MM.1S (cell line): Measurements from ENCODE around the gene TERB1.

Source experiments
- DNase-seq: peaks from one replicate; pipeline ENCODE4 v3.0.0-alpha.2; 2015
- H2AFZ ChIP-seq: fragments of 300-600 bp; sonication (generic); 2 replicates; pipeline ENCODE4 v1.6.0; 2016; ENCODE audit warnings: antibody characterized with exemption, low read length
- H3F3A ChIP-seq: fragments of 300-600 bp; sonication (generic); 2 replicates; pipeline ENCODE4 v1.6.1; 2016; ENCODE audit warnings: mild to moderate bottlenecking, antibody characterized with exemption, low read length, moderate library complexity, mixed read lengths; ENCODE audit not compliant: insufficient read depth
- H3K27ac ChIP-seq: fragments of 300-600 bp; sonication (generic); 2 replicates; pipeline ENCODE4 v1.5.1; 2016; ENCODE audit warnings: mild to moderate bottlenecking, low read length
- H3K27me3 ChIP-seq: fragments of 300-600 bp; sonication (generic); replicated peaks from 2 replicates; pipeline ENCODE4 v1.6.0; 2016; ENCODE audit warnings: low read length; ENCODE audit not compliant: insufficient read depth
- H3K36me3 ChIP-seq: fragments of 300-600 bp; sonication (generic); replicated peaks from 2 replicates; pipeline ENCODE4 v1.6.1; 2016; ENCODE audit warnings: mild to moderate bottlenecking, low read length, mixed read lengths; ENCODE audit not compliant: insufficient read depth
- H3K4me1 ChIP-seq: fragments of 300-600 bp; sonication (generic); 2 replicates; pipeline ENCODE4 v1.6.1; 2016; ENCODE audit warnings: low read length, mixed read lengths
- H3K4me2 ChIP-seq: fragments of 300-600 bp; sonication (generic); 2 replicates; pipeline ENCODE4 v1.6.0; 2016; ENCODE audit warnings: low read depth, low read length
- H3K4me3 ChIP-seq: fragments of 300-600 bp; sonication (generic); 2 replicates; pipeline ENCODE4 v1.5.1; 2016; ENCODE audit warnings: low read length, mixed read lengths
- H3K79me2 ChIP-seq: fragments of 300-600 bp; sonication (generic); 2 replicates; pipeline ENCODE4 v1.6.1; 2016; ENCODE audit warnings: mixed run types, low read length, mixed read lengths
- H3K9ac ChIP-seq: fragments of 300-600 bp; sonication (generic); 2 replicates; pipeline ENCODE4 v1.6.1; 2016; ENCODE audit warnings: low read length, mixed read lengths
- H3K9me2 ChIP-seq: fragments of 300-600 bp; sonication (generic); replicated peaks from 2 replicates; pipeline ENCODE4 v1.6.1; 2016; ENCODE audit warnings: mild to moderate bottlenecking, low read length, mixed read lengths; ENCODE audit not compliant: insufficient read depth
- H3K9me3 ChIP-seq: fragments of 300-600 bp; sonication (generic); replicated peaks from 2 replicates; pipeline ENCODE4 v1.6.1; 2016; ENCODE audit warnings: mild to moderate bottlenecking, low read length, mixed read lengths; ENCODE audit not compliant: insufficient read depth
- H4K20me1 ChIP-seq: fragments of 300-600 bp; sonication (generic); 2 replicates; pipeline ENCODE4 v1.6.1; 2016; ENCODE audit warnings: mild to moderate bottlenecking, low read length, moderate library complexity, mixed read lengths; ENCODE audit not compliant: insufficient read depth
- CTCF ChIP-seq: fragments of 300-600 bp; sonication (generic); IDR thresholded peaks from 2 replicates; pipeline ENCODE4 v1.5.1; 2016; ENCODE audit warnings: antibody characterized with exemption, low read length, mixed read lengths
- EZH2 ChIP-seq: fragments of 300-600 bp; sonication (generic); optimal IDR thresholded peaks from 2 replicates; pipeline ENCODE3; 2017; ENCODE audit warnings: low read depth, mild to moderate bottlenecking, antibody characterized with exemption, low read length, mixed read lengths
- EZH2phosphoT487 ChIP-seq: fragments of 300-600 bp; sonication (generic); IDR thresholded peaks from 2 replicates; pipeline ENCODE4 v1.6.1; 2018; ENCODE audit warnings: antibody characterized with exemption, low read length

Gene TERB1

GRCh38 chr16:66811043-66811442 lies 9.7 kb upstream of the TERB1 start:
- H3K27ac ChIP-seq = no peak overlapping the region
- TF ChIP-seq EZH2 (no peak), CTCF (no peak), EZH2phosphoT487 (no peak)
- no peak overlapping the region for H3K4me2 ChIP-seq
- no peaks in the 10 kb centered on the region; the same call in 1 of the 2 replicates for H3K36me3 ChIP-seq
- H3K9ac ChIP-seq = no peak overlapping the region
- no peaks in the 10 kb centered on the region for H3F3A ChIP-seq
- no peaks in the 10 kb centered on the region for H4K20me1 ChIP-seq
- H3K4me1 ChIP-seq = no peaks in the 10 kb centered on the region
- DNase-seq = no peak
- H3K27me3 ChIP-seq = no peaks in the 10 kb centered on the region
- no peaks in the 10 kb centered on the region for H3K9me3 ChIP-seq
- no peaks in the 10 kb centered on the region for H3K79me2 ChIP-seq
- no peaks in the 10 kb centered on the region for H3K9me2 ChIP-seq
- no peak overlapping the region for H3K4me3 ChIP-seq
- no peak overlapping the region for H2AFZ ChIP-seq

- no peaks in the 10 kb centered on the region for H3K9me3 ChIP-seq
- H3K4me2 ChIP-seq = no peak overlapping the region
- H2AFZ ChIP-seq = no peak overlapping the region
- no peaks in the 10 kb centered on the region for H3K79me2 ChIP-seq
- no peak for TF ChIP-seq EZH2
- no peak for TF ChIP-seq EZH2phosphoT487
- no peak for TF ChIP-seq CTCF
- H3K9ac ChIP-seq = no peak overlapping the region
- no peaks in the 10 kb centered on the region; the same call in 1 of the 2 replicates for H3K36me3 ChIP-seq
- H3K4me1 ChIP-seq = no peaks in the 10 kb centered on the region
- H3F3A ChIP-seq = no peaks in the 10 kb centered on the region
- no peaks in the 10 kb centered on the region for H3K27me3 ChIP-seq
- H3K27ac ChIP-seq = no peak overlapping the region
- H3K4me3 ChIP-seq = no peak overlapping the region
- no peak for DNase-seq
- H4K20me1 ChIP-seq = no peaks in the 10 kb centered on the region
- H3K9me2 ChIP-seq = no peaks in the 10 kb centered on the region
Observed at GRCh38 chr16:66810391-66810790, 9.0 kb upstream of the TERB1 start.

- H2AFZ ChIP-seq = no peak overlapping the region
- H3K27ac ChIP-seq = no peak overlapping the region
- H3K79me2 ChIP-seq = no peaks in the 10 kb centered on the region
- no peaks in the 10 kb centered on the region for H3K27me3 ChIP-seq
- H3K9me2 ChIP-seq = no peaks in the 10 kb centered on the region
- H3K4me3 ChIP-seq = no peak overlapping the region
- H3F3A ChIP-seq = no peaks in the 10 kb centered on the region
- no peaks in the 10 kb centered on the region for H3K9me3 ChIP-seq
- no peak overlapping the region for H3K9ac ChIP-seq
- H4K20me1 ChIP-seq = no peaks in the 10 kb centered on the region
- DNase-seq = no peak
- no peak overlapping the region for H3K4me2 ChIP-seq
- H3K36me3 ChIP-seq = no peaks in the 10 kb centered on the region; the same call in 1 of the 2 replicates
- TF ChIP-seq EZH2 (no peak), CTCF (no peak), EZH2phosphoT487 (no peak)
- no peaks in the 10 kb centered on the region for H3K4me1 ChIP-seq
Observed at GRCh38 chr16:66809765-66810164, 8.4 kb upstream of the TERB1 start.
